Measurements from ENCODE around the gene HSPA8.
A peak's percentile ranks its signal among the peaks of the same experiment; 100 is the strongest.

HSPA8 gene

DNA sequence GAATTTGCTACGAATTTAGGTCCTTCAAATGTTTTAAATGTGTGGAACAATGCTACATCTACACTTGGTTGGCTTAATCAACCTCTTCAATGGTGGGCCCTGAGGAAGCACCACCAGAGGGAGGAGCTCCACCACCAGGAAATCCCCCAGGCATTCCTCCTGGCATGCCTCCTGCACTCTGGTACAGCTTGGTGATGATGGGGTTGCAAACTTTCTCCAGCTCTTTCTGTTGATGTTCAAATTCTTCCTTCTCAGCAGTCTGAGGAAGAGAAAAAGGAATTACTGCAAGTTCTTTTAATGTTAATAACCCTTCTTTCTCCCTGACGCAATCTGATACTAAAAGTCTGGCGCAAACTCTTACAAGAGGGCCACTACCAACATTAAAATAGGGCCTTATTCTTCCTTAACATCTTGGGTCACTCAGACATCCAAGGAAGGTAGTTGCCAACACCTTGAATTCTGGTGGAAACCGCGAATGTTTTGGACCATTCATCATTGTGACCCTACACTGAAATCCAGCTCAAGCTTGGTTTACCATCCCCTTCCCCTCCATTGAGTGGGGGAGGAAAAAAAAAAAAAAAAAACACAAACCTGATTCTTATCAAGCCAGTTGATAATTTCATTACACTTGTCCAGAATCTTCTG lies 4.2 kb downstream of the HSPA8 start:
- no peaks in the 10 kb centered on the region for H3K9me3 ChIP-seq
- H3K36me3 ChIP-seq = peaks cover 84% of the 10 kb centered on the region
- TF ChIP-seq, protein P1, sequence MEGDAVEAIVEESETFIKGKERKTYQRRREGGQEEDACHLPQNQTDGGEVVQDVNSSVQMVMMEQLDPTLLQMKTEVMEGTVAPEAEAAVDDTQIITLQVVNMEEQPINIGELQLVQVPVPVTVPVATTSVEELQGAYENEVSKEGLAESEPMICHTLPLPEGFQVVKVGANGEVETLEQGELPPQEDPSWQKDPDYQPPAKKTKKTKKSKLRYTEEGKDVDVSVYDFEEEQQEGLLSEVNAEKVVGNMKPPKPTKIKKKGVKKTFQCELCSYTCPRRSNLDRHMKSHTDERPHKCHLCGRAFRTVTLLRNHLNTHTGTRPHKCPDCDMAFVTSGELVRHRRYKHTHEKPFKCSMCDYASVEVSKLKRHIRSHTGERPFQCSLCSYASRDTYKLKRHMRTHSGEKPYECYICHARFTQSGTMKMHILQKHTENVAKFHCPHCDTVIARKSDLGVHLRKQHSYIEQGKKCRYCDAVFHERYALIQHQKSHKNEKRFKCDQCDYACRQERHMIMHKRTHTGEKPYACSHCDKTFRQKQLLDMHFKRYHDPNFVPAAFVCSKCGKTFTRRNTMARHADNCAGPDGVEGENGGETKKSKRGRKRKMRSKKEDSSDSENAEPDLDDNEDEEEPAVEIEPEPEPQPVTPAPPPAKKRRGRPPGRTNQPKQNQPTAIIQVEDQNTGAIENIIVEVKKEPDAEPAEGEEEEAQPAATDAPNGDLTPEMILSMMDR (IDR thresholded peaks at IDR 0.05; ENCODE audit: low read depth, low read length) = no peak; the same call in 1 of the 2 replicates
- peaks cover 18% of the 10 kb centered on the region for H3K4me1 ChIP-seq
- DNase-seq = no peak
- peak overlapping the region; percentile 98 for H3K4me3 ChIP-seq (ENCODE audit: low read depth, low read length)
- H3K27me3 ChIP-seq = no peaks in the 10 kb centered on the region

DNA sequence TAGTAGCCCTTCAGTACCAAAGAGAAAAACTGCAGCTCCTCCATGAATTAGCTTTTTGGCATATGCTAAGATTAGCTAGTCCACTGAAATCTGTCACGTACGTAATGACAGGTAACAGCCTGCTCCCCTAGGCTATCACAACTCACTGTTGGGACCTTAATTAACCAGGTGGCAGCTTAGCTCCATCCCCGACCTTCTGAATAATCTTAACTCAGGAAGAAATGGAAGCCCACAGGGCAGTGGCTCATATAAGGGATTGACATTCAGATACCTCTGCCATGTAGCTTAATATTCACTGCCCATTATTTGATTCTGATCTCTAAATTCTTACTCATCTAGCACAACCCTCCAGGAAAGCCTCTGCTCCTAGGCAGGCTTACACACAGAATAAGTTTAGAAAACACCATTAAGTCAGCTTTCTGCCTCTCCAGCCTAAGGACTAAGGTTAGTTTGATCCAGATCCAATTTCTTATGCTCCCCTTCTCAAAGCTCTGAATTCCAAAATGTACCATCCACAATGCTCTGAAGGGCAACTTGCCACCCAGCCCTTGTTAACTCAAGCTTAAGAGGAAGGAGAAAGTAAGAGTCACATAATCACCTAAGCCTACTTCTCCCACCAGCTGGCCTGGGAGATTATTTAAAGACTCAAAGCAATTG lies 5.0 kb downstream of the HSPA8 start:
- H3K4me1 ChIP-seq = peaks cover 18% of the 10 kb centered on the region
- peaks cover 87% of the 10 kb centered on the region for H3K36me3 ChIP-seq
- no peaks in the 10 kb centered on the region for H3K9me3 ChIP-seq
- no peaks in the 10 kb centered on the region for H3K27me3 ChIP-seq
- DNase-seq = no peak
- no peak overlapping the region for H3K4me3 ChIP-seq (ENCODE audit: low read depth, low read length)
- TF ChIP-seq, protein P1 (IDR thresholded peaks at IDR 0.05; ENCODE audit: low read depth, low read length) = no peak

DNA sequence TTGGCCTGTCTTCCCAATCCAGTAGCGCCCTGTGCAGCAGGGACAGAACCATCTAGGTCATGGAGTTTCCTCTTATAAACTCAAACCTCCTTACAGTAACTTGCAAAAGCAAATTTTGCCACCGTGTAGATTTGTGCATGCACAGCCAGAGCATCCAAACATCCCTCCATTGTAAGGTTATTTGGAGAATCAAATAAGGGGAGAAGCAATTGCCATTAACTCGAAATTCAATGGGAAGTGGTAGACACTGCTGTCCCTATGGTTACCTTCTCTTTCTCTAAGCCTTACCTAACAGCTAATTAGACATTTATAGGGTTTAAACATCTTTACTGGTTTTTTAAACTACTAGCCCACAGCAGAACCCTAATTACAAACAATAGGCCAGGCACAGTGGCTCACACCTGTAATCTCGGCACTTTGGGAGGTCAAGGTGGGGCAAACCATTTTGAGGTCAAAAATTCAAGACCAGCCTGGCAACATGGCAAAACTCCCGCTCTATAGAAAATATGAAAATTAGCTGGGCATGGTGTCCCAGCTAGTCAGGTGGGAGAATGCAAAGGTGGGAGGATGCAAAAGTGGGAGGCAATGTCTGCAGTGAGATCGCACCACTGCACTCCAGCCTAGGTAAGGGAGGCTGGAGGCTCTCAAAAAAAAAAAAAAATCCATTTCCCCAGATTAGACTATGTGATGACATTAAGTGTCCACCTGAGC lies 6.6 kb downstream of the HSPA8 start:
- Histone ChIP-seq H3K4me3 (ENCODE audit: low read depth, low read length) (no peak overlapping the region), H3K27me3 (no peaks in the 10 kb centered on the region), H3K9me3 (no peaks in the 10 kb centered on the region), H3K4me1 (peaks cover 18% of the 10 kb centered on the region), H3K36me3 (peaks cover 72% of the 10 kb centered on the region)
- DNase-seq = no peak
- TF ChIP-seq, protein P1 (IDR thresholded peaks at IDR 0.05; ENCODE audit: low read depth, low read length) = no peak

DNA sequence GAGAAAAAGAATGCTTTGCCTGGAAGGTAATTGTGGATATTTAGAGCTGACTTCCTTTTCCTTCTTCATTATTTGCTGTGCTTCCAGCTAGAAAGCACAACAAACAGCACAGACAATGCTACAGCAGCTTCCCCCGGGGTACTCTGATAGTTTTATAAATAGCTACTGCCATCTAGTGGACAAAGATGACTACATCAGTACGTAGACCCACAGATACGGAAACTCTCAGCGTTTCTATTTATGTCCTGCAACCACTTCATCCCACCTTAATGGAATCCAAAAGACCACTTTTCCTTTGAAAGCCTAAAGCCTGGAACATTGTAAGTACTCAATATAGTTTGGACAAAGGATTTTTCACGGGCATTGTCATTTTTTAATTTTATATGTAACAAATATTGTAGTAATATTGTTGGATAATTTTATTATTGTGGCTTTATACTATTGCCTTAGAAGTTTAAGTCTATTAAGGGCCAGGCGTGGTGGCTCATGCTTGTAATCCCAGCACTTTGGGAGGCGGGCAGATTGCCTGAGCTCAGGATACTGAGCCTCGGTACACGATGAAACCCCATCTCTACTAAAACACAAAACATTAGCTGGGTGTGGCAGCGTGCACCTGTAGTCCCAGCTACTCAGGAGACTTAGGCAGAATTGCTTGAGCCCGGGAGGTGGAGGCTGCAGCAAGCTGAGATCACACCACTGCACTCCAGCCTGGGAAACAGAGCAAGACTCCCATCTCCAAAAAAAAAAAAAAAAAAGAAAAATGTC lies 7.5 kb downstream of the HSPA8 start:
- peak; percentile 40 for DNase-seq
- Histone ChIP-seq H3K4me3 (ENCODE audit: low read depth, low read length) (no peak overlapping the region), H3K4me1 (peaks cover 18% of the 10 kb centered on the region), H3K36me3 (peaks cover 63% of the 10 kb centered on the region), H3K9me3 (no peaks in the 10 kb centered on the region), H3K27me3 (no peaks in the 10 kb centered on the region)
- TF ChIP-seq, protein P1 (IDR thresholded peaks at IDR 0.05; ENCODE audit: low read depth, low read length) = peak; percentile 79

DNA sequence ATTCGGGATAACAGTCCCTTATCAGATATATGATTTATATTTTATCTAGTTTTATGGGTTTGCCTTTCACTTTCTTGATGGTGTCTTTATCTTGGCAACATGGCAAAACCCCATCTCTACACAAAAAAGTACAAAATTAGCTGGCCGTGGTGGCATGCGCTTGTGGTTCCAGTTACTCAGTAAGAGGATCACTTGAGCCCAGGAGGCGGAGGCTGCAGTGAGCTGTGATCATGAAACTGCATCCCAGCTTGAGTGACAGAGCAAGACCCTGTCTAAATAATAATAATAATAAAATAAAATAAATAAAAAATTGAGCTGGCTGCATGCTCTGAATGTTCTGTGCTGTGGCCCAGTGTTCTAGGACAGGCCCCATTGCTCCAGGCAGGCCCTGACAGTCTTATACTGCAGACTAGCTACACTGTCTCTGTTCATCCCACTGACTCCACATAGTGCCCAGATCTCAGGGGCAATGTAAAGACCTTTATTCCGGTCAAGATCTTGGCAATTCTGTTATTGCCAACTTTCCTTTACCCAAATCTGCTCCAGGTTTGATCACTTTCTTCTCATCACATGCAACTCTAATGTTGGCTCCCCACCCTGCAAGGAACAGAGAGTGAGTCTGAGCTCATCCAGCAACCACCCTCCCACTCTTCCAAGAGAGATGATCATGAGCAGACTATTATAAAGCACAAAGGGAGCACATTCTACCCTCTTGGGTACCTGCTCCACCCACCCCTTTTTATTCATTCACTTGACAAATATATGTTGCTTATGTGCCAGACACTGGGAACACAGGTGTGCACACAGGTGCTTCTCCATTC lies 8.8 kb downstream of the HSPA8 start:
- TF ChIP-seq, protein P1 (IDR thresholded peaks at IDR 0.05; ENCODE audit: low read depth, low read length) = no peak
- Histone ChIP-seq H3K4me3 (ENCODE audit: low read depth, low read length) (no peak overlapping the region), H3K36me3 (peaks cover 49% of the 10 kb centered on the region), H3K4me1 (peaks cover 7% of the 10 kb centered on the region), H3K27me3 (no peaks in the 10 kb centered on the region), H3K9me3 (no peaks in the 10 kb centered on the region)
- DNase-seq = no peak
